ENCODE measurements around the gene TMCO4. TPM values are rescaled to one million over a fixed set of nuclear protein-coding genes. Genes with fewer than 3 reads are reported as not detected.
A peak's percentile ranks its signal among the peaks of the same experiment; 100 is the strongest.

TMCO4 gene
- total and polyA plus RNA-seq, 5 donors from 2014 or later, result 10.9 to 18.7 (median 14.1) TPM

GRCh38 chr1:19723874-19724273 lies 75.8 kb downstream of the TMCO4 start:
- H3K4me3 Mint-ChIP-seq, result no peak overlapping the region
- Histone ChIP-seq H3K27ac (ENCODE audit: insufficient read depth, low read length, poor library complexity, severe bottlenecking) (no peak overlapping the region), H3K4me1 (ENCODE audit: control insufficient read depth, insufficient read depth, low read length, poor library complexity, severe bottlenecking) (no peaks in the 10 kb centered on the region), H3K4me3 (ENCODE audit: low read depth, low read length) (no peak overlapping the region), H3K9me3 (ENCODE audit: control insufficient read depth in 2 of 2, low read length in 2 of 2) (no peaks in the 10 kb centered on the region), H3K36me3 (ENCODE audit: control insufficient read depth, insufficient read depth, low read length) (peaks cover 9% of the 10 kb centered on the region), H3K27me3 (ENCODE audit: control insufficient read depth, insufficient read depth, low read length) (no peaks in the 10 kb centered on the region)
- H3K27ac Mint-ChIP-seq, result peak overlapping the region in 1 of 3 donors; percentile 62
- DNase-seq (no peak), ATAC-seq (ENCODE audit: low read depth in 2 of 2) (no peak)
- H3K36me3 Mint-ChIP-seq, result peaks cover 38% of the 10 kb centered on the region
- no peaks in the 10 kb centered on the region for H3K9me3 Mint-ChIP-seq
- peaks cover 0 to 2% (median 0%) of the 10 kb centered on the region in 4 donors for H3K4me1 Mint-ChIP-seq
- H3K27me3 Mint-ChIP-seq, result no peaks in the 10 kb centered on the region

- Mint-ChIP-seq H3K4me1 (peaks cover 0 to 2% (median 0%) of the 10 kb centered on the region in 4 donors), H3K27ac (peak overlapping the region in 1 of 3 donors; percentile 70), H3K9me3 (no peaks in the 10 kb centered on the region), H3K4me3 (no peak overlapping the region), H3K27me3 (no peaks in the 10 kb centered on the region), H3K36me3 (peaks cover 26% of the 10 kb centered on the region)
- no peaks in the 10 kb centered on the region for H3K27me3 ChIP-seq (ENCODE audit: control insufficient read depth, insufficient read depth, low read length)
- ATAC-seq (ENCODE audit: low read depth in 2 of 2) (no peak), DNase-seq (no peak)
- no peak overlapping the region for H3K4me3 ChIP-seq (ENCODE audit: low read depth, low read length)
- no peak overlapping the region for H3K27ac ChIP-seq (ENCODE audit: insufficient read depth, low read length, poor library complexity, severe bottlenecking)
- H3K4me1 ChIP-seq (ENCODE audit: control insufficient read depth, insufficient read depth, low read length, poor library complexity, severe bottlenecking), result no peaks in the 10 kb centered on the region
- H3K9me3 ChIP-seq (ENCODE audit: control insufficient read depth in 2 of 2, low read length in 2 of 2), result no peaks in the 10 kb centered on the region
- H3K36me3 ChIP-seq (ENCODE audit: control insufficient read depth, insufficient read depth, low read length), result peaks cover 2% of the 10 kb centered on the region
Measured at GRCh38 chr1:19720973-19721372, 78.7 kb downstream of the TMCO4 start.

- no peaks in the 10 kb centered on the region for H3K4me1 ChIP-seq (ENCODE audit: control insufficient read depth, insufficient read depth, low read length, poor library complexity, severe bottlenecking)
- DNase-seq, result no peak
- Mint-ChIP-seq H3K27ac (no peak overlapping the region), H3K4me3 (no peak overlapping the region), H3K36me3 (peaks cover 23% of the 10 kb centered on the region), H3K4me1 (peaks cover 5 to 7% (median 6%) of the 10 kb centered on the region in 4 donors), H3K27me3 (no peaks in the 10 kb centered on the region), H3K9me3 (no peaks in the 10 kb centered on the region)
- ATAC-seq (ENCODE audit: low read depth in 2 of 2), result no peak
- H3K27me3 ChIP-seq (ENCODE audit: control insufficient read depth, insufficient read depth, low read length), result no peaks in the 10 kb centered on the region
- H3K9me3 ChIP-seq (ENCODE audit: control insufficient read depth in 2 of 2, low read length in 2 of 2), result no peaks in the 10 kb centered on the region
- H3K27ac ChIP-seq (ENCODE audit: insufficient read depth, low read length, poor library complexity, severe bottlenecking), result no peak overlapping the region
- no peaks in the 10 kb centered on the region for H3K36me3 ChIP-seq (ENCODE audit: control insufficient read depth, insufficient read depth, low read length)
- no peak overlapping the region for H3K4me3 ChIP-seq (ENCODE audit: low read depth, low read length)
Measured at GRCh38 chr1:19720174-19720573, 79.5 kb downstream of the TMCO4 start.

GRCh38 chr1:19717467-19717866 lies 82.2 kb downstream of the TMCO4 start:
- Mint-ChIP-seq H3K4me3 (no peak overlapping the region), H3K27ac (no peak overlapping the region), H3K36me3 (peaks cover 29% of the 10 kb centered on the region), H3K9me3 (no peaks in the 10 kb centered on the region), H3K27me3 (no peaks in the 10 kb centered on the region), H3K4me1 (peaks cover 5 to 7% (median 6%) of the 10 kb centered on the region in 4 donors)
- Histone ChIP-seq H3K36me3 (ENCODE audit: control insufficient read depth, insufficient read depth, low read length) (peaks cover 2% of the 10 kb centered on the region), H3K4me1 (ENCODE audit: control insufficient read depth, insufficient read depth, low read length, poor library complexity, severe bottlenecking) (no peaks in the 10 kb centered on the region), H3K9me3 (ENCODE audit: control insufficient read depth in 2 of 2, low read length in 2 of 2) (no peaks in the 10 kb centered on the region), H3K27me3 (ENCODE audit: control insufficient read depth, insufficient read depth, low read length) (no peaks in the 10 kb centered on the region), H3K4me3 (ENCODE audit: low read depth, low read length) (no peak overlapping the region), H3K27ac (ENCODE audit: insufficient read depth, low read length, poor library complexity, severe bottlenecking) (no peak overlapping the region)
- ATAC-seq (ENCODE audit: low read depth in 2 of 2) (no peak), DNase-seq (no peak)

GRCh38 chr1:19715334-19716203 lies 84.1 kb downstream of the TMCO4 start:
- Histone ChIP-seq H3K4me3 (ENCODE audit: low read depth, low read length) (no peak overlapping the region), H3K9me3 (ENCODE audit: control insufficient read depth in 2 of 2, low read length in 2 of 2) (no peaks in the 10 kb centered on the region), H3K27ac (ENCODE audit: insufficient read depth, low read length, poor library complexity, severe bottlenecking) (no peak overlapping the region), H3K27me3 (ENCODE audit: control insufficient read depth, insufficient read depth, low read length) (no peaks in the 10 kb centered on the region), H3K36me3 (ENCODE audit: control insufficient read depth, insufficient read depth, low read length) (peaks cover 2% of the 10 kb centered on the region), H3K4me1 (ENCODE audit: control insufficient read depth, insufficient read depth, low read length, poor library complexity, severe bottlenecking) (no peaks in the 10 kb centered on the region)
- peak; percentile 61 to 91 (median 68) for DNase-seq
- Mint-ChIP-seq H3K36me3 (peaks cover 30% of the 10 kb centered on the region), H3K9me3 (no peaks in the 10 kb centered on the region), H3K4me3 (no peak overlapping the region), H3K27ac (peak overlapping the region in 2 of 3 donors; percentile 42 to 80), H3K27me3 (no peaks in the 10 kb centered on the region), H3K4me1 (peaks cover 10 to 14% (median 13%) of the 10 kb centered on the region in 4 donors)
- peak; percentile 86 to 93 for ATAC-seq (ENCODE audit: low read depth in 2 of 2)

GRCh38 chr1:19712928-19713327 lies 86.8 kb downstream of the TMCO4 start:
- H3K36me3 Mint-ChIP-seq, result peaks cover 37% of the 10 kb centered on the region
- no peak overlapping the region for H3K27ac Mint-ChIP-seq
- no peak overlapping the region for H3K4me3 Mint-ChIP-seq
- H3K4me1 Mint-ChIP-seq, result peaks cover 12 to 19% (median 13%) of the 10 kb centered on the region in 4 donors
- H3K9me3 Mint-ChIP-seq, result no peaks in the 10 kb centered on the region
- ATAC-seq (ENCODE audit: low read depth in 2 of 2) (no peak), DNase-seq (no peak)
- no peaks in the 10 kb centered on the region for H3K9me3 ChIP-seq (ENCODE audit: control insufficient read depth in 2 of 2, low read length in 2 of 2)
- no peaks in the 10 kb centered on the region for H3K27me3 ChIP-seq (ENCODE audit: control insufficient read depth, insufficient read depth, low read length)
- peaks cover 2% of the 10 kb centered on the region for H3K36me3 ChIP-seq (ENCODE audit: control insufficient read depth, insufficient read depth, low read length)
- no peaks in the 10 kb centered on the region for H3K4me1 ChIP-seq (ENCODE audit: control insufficient read depth, insufficient read depth, low read length, poor library complexity, severe bottlenecking)
- H3K4me3 ChIP-seq (ENCODE audit: low read depth, low read length), result no peak overlapping the region
- no peak overlapping the region for H3K27ac ChIP-seq (ENCODE audit: insufficient read depth, low read length, poor library complexity, severe bottlenecking)
- no peaks in the 10 kb centered on the region for H3K27me3 Mint-ChIP-seq

- no peak overlapping the region for H3K4me3 ChIP-seq (ENCODE audit: low read depth, low read length)
- H3K27ac ChIP-seq (ENCODE audit: insufficient read depth, low read length, poor library complexity, severe bottlenecking), result no peak overlapping the region
- Mint-ChIP-seq H3K27ac (peak overlapping the region in 1 of 3 donors; percentile 20), H3K36me3 (peaks cover 49% of the 10 kb centered on the region), H3K9me3 (no peaks in the 10 kb centered on the region), H3K4me3 (no peak overlapping the region), H3K27me3 (no peaks in the 10 kb centered on the region), H3K4me1 (peaks cover 12 to 19% (median 13%) of the 10 kb centered on the region in 4 donors)
- ATAC-seq (ENCODE audit: low read depth in 2 of 2) (no peak), DNase-seq (peak in 1 of 3 donors; percentile 23)
- H3K9me3 ChIP-seq (ENCODE audit: control insufficient read depth in 2 of 2, low read length in 2 of 2), result no peaks in the 10 kb centered on the region
- no peaks in the 10 kb centered on the region for H3K27me3 ChIP-seq (ENCODE audit: control insufficient read depth, insufficient read depth, low read length)
- H3K36me3 ChIP-seq (ENCODE audit: control insufficient read depth, insufficient read depth, low read length), result peaks cover 2% of the 10 kb centered on the region
- no peaks in the 10 kb centered on the region for H3K4me1 ChIP-seq (ENCODE audit: control insufficient read depth, insufficient read depth, low read length, poor library complexity, severe bottlenecking)
Measured at GRCh38 chr1:19710825-19711611, 88.7 kb downstream of the TMCO4 start.

All from CD4-positive, CD25-positive, alpha-beta regulatory T cell (primary cell).